Astrocyte (in vitro differentiated cells and primary cell): Measurements from ENCODE around the gene RND2.

Experiments used
- CTCF ChIP-seq: IDR thresholded peaks from 2 replicates; pipeline ENCODE4 v1.5.1; 2011; ENCODE audit warnings: low read depth, mild to moderate bottlenecking, inconsistent platforms, low read length, moderate library complexity; ENCODE audit not compliant: insufficient read depth
- EZH2 ChIP-seq: IDR thresholded peaks from 2 replicates; pipeline ENCODE4 v1.6.1; 2012; ENCODE audit warnings: mild to moderate bottlenecking, low read length, inconsistent platforms; ENCODE audit not compliant: insufficient read depth

- no peak for TF ChIP-seq CTCF
- no peak for TF ChIP-seq EZH2
Observed at GRCh38 chr17:43020789-43021740, 4.0 kb upstream of the RND2 start.
